ENCODE measurements around the gene PTDSS2. TPM values are rescaled to one million over a fixed set of nuclear protein-coding genes. Genes with fewer than 3 reads are reported as not detected.

Gene PTDSS2
- total and polyA plus RNA-seq, 8 donors = 11.3 to 44.7 (median 15.7) TPM

DNA sequence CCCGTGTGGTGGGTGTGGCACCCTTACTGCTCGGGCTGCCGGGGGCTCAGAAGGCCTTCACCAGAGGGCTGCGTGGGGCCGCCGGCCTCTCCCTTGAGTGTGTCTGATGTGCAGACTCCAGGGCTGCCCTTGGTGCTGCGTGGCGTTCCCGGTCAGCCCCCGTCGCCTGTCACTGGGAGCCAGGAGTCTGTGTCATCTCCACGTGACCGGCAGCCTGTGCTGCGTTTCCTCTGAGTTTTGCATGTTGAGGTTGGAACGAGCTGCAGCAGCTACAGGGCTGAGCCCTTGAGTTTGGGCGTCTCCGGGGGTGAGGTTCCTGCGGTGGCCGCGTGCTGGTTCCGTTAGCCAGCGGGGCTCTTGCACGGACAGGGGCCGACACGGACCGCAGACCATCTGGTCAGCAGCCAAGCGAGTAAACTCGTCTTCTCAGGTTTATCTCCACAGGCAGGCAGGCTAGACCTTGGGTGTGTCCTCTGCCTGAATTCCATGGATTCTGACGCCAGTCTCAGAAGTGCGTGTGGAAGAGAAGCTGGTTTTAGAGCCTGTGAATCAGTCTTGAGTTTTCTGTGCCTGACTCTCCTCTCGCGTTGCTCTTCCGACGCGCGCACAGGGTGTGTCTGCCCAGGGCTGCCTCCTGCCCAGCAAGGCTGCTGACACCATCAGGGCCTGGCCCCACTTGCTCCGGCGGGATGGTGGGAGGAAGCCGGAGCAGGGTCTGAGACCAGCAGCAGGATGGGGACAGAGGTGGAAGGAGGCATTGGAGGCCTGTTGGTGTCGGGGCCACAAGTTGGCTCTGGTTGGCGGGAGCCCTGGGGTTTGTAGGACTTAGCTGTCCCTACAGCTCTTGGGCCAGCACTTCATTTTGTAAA is 10.5 kb downstream of the PTDSS2 start:
- FAIRE-seq = no peak
- no peak for ATAC-seq

GRCh38 chr11:461626-462025 is 11.5 kb downstream of the PTDSS2 start:
- no peaks in the 10 kb centered on the region for H3K27me3 ChIP-seq
- H3K4me1 ChIP-seq = no peaks in the 10 kb centered on the region
- H3K9me3 ChIP-seq = no peaks in the 10 kb centered on the region
- WGBS, 2 donors = 91 to 94% methylated on average over 9 of the region's 9 CpGs
- DNase-seq (peak in 2 of 6 donors; percentile 7 to 61), ATAC-seq (no peak), FAIRE-seq (no peak)
- H3K36me3 ChIP-seq = peaks cover 0 to 5% (median 0%) of the 10 kb centered on the region in 3 donors
- no peak overlapping the region for H3K27ac ChIP-seq
- H3K4me3 ChIP-seq = no peak overlapping the region
- intact Hi-C loops (cut with DNase I) = no loop called here
- TF ChIP-seq, protein P1, sequence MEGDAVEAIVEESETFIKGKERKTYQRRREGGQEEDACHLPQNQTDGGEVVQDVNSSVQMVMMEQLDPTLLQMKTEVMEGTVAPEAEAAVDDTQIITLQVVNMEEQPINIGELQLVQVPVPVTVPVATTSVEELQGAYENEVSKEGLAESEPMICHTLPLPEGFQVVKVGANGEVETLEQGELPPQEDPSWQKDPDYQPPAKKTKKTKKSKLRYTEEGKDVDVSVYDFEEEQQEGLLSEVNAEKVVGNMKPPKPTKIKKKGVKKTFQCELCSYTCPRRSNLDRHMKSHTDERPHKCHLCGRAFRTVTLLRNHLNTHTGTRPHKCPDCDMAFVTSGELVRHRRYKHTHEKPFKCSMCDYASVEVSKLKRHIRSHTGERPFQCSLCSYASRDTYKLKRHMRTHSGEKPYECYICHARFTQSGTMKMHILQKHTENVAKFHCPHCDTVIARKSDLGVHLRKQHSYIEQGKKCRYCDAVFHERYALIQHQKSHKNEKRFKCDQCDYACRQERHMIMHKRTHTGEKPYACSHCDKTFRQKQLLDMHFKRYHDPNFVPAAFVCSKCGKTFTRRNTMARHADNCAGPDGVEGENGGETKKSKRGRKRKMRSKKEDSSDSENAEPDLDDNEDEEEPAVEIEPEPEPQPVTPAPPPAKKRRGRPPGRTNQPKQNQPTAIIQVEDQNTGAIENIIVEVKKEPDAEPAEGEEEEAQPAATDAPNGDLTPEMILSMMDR (IDR thresholded peaks at IDR 0.05) = no peak

More for the DNA sequence above, 10.5 kb downstream of the PTDSS2 start:
- H3K4me1 ChIP-seq = no peaks in the 10 kb centered on the region
- TF ChIP-seq, protein P1 (IDR thresholded peaks at IDR 0.05) = no peak
- H3K4me3 ChIP-seq = no peak overlapping the region
- WGBS, 2 donors = 92 to 96% methylated on average over 41 of the region's 41 CpGs
- H3K36me3 ChIP-seq = peaks cover 0 to 5% (median 0%) of the 10 kb centered on the region in 3 donors
- intact Hi-C loops (cut with DNase I) = no loop called here
- no peaks in the 10 kb centered on the region for H3K27me3 ChIP-seq
- H3K9me3 ChIP-seq = no peaks in the 10 kb centered on the region
- DNase-seq = peak in 2 of 6 donors; percentile 10 to 57
- no peak overlapping the region for H3K27ac ChIP-seq

DNA sequence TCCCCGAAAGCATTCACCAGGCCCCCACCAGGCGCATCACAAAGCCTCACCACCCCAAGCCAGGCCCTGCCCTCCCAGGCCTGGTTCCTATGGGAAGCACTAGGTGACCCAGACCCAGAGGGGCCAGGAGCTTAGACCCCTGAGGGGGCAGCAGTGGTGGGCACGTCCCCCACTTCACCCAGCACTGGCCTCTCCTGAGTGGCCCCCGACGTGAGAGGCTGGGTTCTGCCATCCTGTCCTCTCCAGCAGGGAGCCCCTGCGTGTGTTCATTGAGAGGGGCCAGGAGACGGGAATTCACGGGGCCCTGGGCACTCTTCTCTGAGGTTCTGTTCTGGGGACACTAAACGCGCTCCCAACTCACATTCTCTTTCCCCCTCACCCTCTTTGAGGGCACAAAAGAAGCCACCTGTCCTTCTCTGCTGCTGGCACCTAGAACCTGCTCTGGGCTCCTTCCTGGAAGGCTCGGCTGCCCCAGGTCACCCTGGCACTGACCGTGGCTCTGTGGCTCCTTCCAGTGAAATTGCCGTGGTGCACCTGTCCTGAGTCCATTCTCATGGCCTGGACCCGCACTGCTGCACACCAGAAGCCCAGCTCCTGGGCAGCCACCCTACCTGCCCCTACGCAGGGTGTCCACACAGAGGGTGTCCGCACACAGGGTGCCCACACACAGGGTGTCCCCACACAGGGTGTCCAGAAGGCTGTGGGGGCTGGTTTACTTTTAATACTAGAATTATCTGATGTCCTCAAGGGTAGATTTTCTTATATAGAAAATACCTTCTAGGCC is 12.2 kb downstream of the PTDSS2 start:
- H3K27me3 ChIP-seq = no peaks in the 10 kb centered on the region
- no peaks in the 10 kb centered on the region for H3K9me3 ChIP-seq
- peaks cover 0 to 5% (median 0%) of the 10 kb centered on the region in 3 donors for H3K36me3 ChIP-seq
- intact Hi-C loops (cut with DNase I) = no loop called here
- FAIRE-seq (no peak), ATAC-seq (no peak), DNase-seq (peak in 2 of 6 donors; percentile 17 to 45)
- 95% methylated on average over 16 of the region's 16 CpGs for WGBS, 2 donors
- H3K4me3 ChIP-seq = no peak overlapping the region
- no peaks in the 10 kb centered on the region for H3K4me1 ChIP-seq
- no peak overlapping the region for H3K27ac ChIP-seq
- TF ChIP-seq, protein P1 (IDR thresholded peaks at IDR 0.05) = no peak

- TF ChIP-seq, protein P1 (IDR thresholded peaks at IDR 0.05) = no peak
- 93 to 97% methylated on average over 24 of the region's 24 CpGs for WGBS, 2 donors
- Histone ChIP-seq H3K36me3 (peaks cover 0 to 5% (median 0%) of the 10 kb centered on the region in 3 donors), H3K4me1 (no peaks in the 10 kb centered on the region), H3K4me3 (no peak overlapping the region), H3K9me3 (no peaks in the 10 kb centered on the region), H3K27me3 (no peaks in the 10 kb centered on the region), H3K27ac (no peak overlapping the region)
- FAIRE-seq (no peak), ATAC-seq (no peak), DNase-seq (peak in 2 of 6 donors; percentile 16 to 63)
- intact Hi-C loops (cut with DNase I) = no loop called here
Observed at GRCh38 chr11:464316-464715, 14.2 kb downstream of the PTDSS2 start.
